Nucleus accumbens (tissue), 56 donors: ENCODE results near the gene RAD52.

Experiments
- DNase-seq, 56 donors: peaks; one replicate each; lab custom pipeline; 2025; lab: John Stamatoyannopoulos, UW

Gene RAD52

GRCh38 chr12:916712-917445, 32.6 kb downstream of the RAD52 start:
- DNase-seq, result no peak

- DNase-seq, result peak in 2 of 56 donors; percentile 3 to 17
These were observed 33.3 kb downstream of the RAD52 start for GRCh38 chr12:916240-916639.

- no peak for DNase-seq
These were observed 34.4 kb downstream of the RAD52 start for GRCh38 chr12:915090-915489.

GRCh38 chr12:913919-914698, 35.4 kb downstream of the RAD52 start:
- peak in 1 of 56 donors; percentile 17 for DNase-seq

GRCh38 chr12:912466-913235, 36.8 kb downstream of the RAD52 start:
- no peak for DNase-seq

GRCh38 chr12:911191-911826, 38.2 kb downstream of the RAD52 start:
- no peak for DNase-seq

- DNase-seq, result no peak
These were observed 39.1 kb downstream of the RAD52 start for GRCh38 chr12:910416-910815.

GRCh38 chr12:909861-910260, 39.6 kb downstream of the RAD52 start:
- no peak for DNase-seq

- DNase-seq, result no peak
These were observed 41.9 kb downstream of the RAD52 start for GRCh38 chr12:907413-908185.

GRCh38 chr12:906062-906585, 43.4 kb downstream of the RAD52 start:
- DNase-seq, result no peak

- DNase-seq, result no peak
These were observed 44.0 kb downstream of the RAD52 start for GRCh38 chr12:905261-906031.

- no peak for DNase-seq
These were observed 45.5 kb downstream of the RAD52 start for GRCh38 chr12:904010-904414.

GRCh38 chr12:903055-903454, 46.4 kb downstream of the RAD52 start:
- no peak for DNase-seq

GRCh38 chr12:902581-902980, 46.9 kb downstream of the RAD52 start:
- DNase-seq, result no peak

GRCh38 chr12:897386-897785, 52.1 kb downstream of the RAD52 start:
- DNase-seq, result no peak

- no peak for DNase-seq
These were observed 53.5 kb downstream of the RAD52 start for GRCh38 chr12:896031-896430.

GRCh38 chr12:894226-894625, 55.3 kb downstream of the RAD52 start:
- no peak for DNase-seq

GRCh38 chr12:886206-886605, 63.3 kb downstream of the RAD52 start:
- no peak for DNase-seq

- DNase-seq, result no peak
These were observed 63.8 kb downstream of the RAD52 start for GRCh38 chr12:885701-886100.
